H54 (cell line): ENCODE measurements around the gene MARK1.
"Not testable (repeated sequence)": the region's sequence is repeated elsewhere in the genome, so short reads cannot be mapped to it uniquely, and the experiment has no call there.

ENCODE experiments used
- DNase-seq: peaks from one replicate; pipeline ENCODE4 v3.0.0; 2011; ENCODE audit warnings: low spot score, mixed read lengths; ENCODE audit not compliant: insufficient read length
- FAIRE-seq: peaks from 3 replicates; lab custom pipeline; 2011; peaks lifted over from hg19 to GRCh38; lab: Jason Lieb, UNC
- POLR2A ChIP-seq: IDR thresholded peaks from 2 replicates; pipeline ENCODE4 v1.6.1; 2011; ENCODE audit warnings: low read depth, mild to moderate bottlenecking, low read length

Gene MARK1

DNA sequence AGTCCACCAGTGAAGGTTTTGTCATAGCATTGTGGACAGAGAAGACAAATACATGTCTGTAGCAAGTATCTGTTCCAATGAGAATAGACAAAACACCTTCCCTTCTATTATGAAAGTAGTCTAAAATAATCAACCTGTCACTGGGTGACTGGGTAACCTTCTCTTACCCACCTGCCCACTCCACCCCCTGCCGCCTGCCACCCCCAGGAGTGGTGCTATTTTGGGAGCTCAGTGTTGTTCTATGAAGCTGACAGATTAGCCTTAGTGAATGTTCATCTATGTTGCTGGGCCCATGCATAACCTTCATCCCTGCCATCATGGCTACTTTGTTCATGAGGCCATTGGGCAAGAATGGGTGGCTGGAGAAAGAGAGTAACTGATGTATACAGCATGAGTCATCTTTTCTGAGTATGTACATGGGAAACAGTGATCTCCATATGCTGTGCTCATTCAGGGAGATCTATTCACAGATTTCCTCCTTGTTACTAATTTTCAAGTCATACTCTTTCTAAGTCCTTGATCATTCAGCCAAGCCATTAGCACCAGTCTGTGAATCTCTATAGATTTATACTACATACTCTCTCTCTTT lies 24.8 kb downstream of the MARK1 start:
- TF ChIP-seq POLR2A: no peak
- DNase-seq (no peak), FAIRE-seq (no peak)

DNA sequence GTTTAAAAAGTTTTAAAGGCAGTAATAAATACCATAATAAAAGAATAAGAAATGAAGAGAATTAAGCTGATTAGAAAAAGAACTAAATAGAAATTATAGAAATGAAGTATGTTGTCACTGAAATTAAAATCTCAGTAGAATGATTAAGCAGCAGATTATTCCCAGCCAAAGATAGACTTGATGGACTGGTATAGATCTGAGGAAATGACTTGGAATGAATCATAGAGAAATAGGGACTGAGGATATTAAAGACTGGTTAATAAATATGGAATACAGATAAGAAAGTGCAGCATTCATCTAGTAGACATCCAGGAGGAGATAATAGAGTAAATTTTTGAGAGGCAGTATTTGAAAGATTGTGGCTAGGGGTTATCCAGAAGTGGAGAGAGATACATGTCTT lies 28.7 kb downstream of the MARK1 start:
- no peak for FAIRE-seq
- DNase-seq: no peak
- TF ChIP-seq POLR2A: no peak

DNA sequence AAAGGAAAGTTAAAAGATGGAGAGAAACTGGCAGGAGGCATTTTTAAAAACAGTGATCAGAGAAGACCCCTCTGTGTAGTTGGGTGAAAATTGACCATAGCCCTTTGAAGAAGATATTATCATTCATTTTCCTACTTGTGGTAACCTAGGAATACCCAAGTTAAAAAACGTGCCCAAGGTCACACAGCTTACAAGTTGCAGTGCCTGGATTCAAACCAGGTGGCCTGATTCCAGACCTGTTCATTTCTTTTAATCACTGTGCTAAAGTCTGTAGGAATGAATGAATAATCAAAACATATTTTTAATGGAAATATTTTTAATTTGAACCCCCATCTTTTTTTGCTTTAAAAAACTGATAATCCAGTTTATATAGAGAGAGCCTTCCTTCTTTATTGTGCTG lies 35.6 kb downstream of the MARK1 start:
- no peak for TF ChIP-seq POLR2A
- FAIRE-seq (no peak), DNase-seq (no peak)

DNA sequence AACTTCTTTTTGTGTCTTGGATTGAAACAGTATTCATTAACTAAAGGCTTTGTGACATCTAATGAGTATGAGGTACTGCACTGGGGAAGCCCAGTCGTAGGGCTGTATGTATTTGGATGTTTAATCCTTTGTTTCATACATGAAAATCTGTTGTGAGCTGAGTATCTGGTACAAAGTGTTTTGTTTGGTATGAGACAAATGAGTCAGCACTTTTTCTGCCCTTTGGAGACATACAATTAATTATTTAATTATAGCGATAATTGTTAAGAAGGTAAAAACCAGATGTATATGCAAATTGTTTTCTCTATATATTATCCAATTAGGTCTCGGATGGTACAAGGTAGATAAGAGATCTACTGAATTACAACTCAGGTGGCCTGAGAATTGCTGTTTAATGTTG lies 36.3 kb downstream of the MARK1 start:
- FAIRE-seq (no peak), DNase-seq (no peak)
- TF ChIP-seq POLR2A: no peak

DNA sequence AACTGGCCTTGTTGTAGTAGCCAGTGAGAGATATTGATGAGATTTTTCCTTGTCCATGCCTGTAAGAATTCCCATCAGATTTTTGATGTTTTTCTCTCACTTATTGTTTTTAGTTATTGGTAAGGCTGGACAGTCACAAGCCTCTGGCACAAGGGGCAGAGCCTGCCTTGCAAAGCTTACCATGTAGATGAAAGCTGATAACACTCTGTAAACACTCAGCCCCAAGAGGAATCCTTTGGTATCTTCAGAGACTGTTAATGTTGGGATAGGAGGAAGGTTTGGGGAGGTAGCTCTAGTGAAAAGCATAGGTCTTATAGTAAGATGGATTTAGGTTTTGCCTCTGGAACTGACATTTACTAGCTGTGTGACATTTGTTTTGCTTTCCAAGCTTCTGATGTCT lies 37.7 kb downstream of the MARK1 start:
- DNase-seq (no peak), FAIRE-seq (no peak)
- no peak for TF ChIP-seq POLR2A

DNA sequence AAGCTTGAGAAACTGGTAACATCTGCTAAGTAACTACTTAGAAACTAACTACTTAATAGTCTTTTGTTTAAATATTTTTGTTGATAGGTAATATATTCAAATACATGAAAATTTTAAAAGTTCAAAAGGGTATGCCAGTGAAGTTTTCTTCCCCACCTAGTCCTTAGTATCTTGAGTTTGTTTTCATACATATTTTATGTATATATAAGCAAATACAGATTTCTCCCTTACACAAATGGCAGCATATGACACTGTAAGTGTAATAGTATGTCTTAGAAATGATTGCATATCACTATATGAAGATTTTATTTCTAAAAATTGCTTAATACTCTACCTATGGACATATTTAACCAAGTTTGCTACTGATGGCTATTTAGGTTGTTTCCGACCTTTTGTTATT lies 38.9 kb downstream of the MARK1 start:
- TF ChIP-seq POLR2A: no peak
- no peak for FAIRE-seq
- no peak for DNase-seq

DNA sequence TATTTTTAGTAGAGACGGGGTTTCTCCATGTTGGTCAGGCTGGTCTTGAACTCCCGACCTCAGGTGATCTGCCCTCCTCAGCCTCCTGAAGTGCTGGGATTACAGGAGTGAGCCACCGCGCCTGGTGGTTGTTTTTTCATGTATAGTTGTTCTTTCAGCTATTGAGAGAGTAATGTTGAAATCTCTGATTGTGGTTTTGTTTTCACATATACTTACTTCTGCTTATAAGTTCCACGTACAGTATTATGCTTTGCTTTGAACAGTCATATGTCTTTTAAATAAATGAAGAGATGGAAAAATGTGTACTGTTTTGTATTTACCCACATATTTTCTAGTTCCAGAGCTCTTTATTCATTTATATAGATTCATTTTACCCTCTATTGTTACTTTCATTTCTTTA lies 44.5 kb downstream of the MARK1 start:
- DNase-seq: no peak
- no peak for TF ChIP-seq POLR2A
- FAIRE-seq: no peak

DNA sequence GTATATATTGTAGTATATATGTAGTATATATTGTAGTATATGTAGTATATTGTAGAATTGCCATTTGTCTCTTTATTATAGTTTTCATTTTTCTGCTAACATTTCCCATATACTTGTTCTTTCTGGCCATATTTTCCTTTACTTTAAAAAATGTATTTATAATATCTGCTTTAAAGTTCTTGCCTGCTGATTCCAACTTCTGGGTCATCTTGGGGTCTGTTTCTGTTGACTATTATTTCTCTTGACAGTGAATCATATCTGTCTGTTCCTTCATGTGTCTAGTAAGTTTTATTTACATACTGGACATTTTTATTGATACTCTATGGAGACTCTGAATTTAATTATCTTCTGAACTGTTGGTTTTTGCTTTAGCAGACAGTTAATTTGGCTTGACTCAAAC lies 45.9 kb downstream of the MARK1 start:
- no peak for DNase-seq
- FAIRE-seq: no peak
- no peak for TF ChIP-seq POLR2A

DNA sequence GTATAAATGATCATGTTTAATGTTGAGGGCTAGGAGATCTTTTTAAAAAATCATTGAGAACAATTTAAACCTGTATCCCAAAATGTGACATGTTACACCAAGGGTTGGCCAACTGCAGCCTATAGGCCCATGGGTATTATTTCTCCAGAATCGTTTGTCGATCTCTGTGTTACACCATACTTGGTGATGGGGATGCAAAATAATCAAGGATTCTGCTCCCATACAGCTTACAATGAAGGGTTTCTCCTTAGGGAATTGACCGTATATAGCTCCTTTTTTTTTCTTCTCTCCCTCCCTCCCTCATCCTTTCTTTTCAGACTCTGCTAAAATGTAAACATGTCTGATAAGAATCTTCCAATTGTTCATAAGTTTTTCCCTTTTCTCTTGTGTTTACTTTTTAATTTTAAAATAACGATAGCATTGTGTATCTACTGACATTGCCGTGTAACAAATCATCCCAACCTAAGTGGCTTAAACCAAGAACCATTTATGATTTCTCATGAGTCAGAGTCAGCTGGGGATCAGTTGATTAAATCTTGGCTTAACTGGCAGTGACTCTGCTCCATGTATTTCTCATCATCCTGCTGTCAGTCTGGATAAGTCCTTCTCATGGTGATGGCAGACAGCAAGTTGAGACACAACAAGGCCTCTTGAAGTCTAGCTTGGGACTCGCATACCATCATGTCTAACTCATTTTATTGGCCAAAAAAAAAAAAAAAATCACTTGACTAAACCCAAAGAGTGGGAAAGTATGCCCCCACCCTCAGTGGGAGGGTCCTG lies 48.0 kb downstream of the MARK1 start:
- FAIRE-seq (no peak), DNase-seq (no peak)
- no peak for TF ChIP-seq POLR2A

DNA sequence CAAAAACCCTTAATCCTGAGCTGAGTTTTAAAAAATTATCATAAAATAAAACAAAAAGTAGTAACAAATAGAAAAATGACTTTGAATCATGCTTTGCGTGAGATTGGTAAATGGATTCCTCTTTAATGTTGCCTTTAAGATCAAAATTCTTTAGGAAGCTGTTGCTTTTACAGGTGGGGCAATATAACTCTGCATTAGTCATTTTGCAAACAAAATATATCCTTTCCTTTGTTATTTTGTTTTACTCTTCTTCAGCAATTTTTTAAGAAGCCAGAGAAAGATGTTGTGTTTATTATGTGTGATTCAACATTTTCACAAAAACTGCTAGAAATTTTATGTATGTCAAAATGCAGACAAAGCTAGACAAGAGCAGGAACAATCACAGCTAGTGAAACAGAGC lies 50.0 kb downstream of the MARK1 start:
- no peak for TF ChIP-seq POLR2A
- FAIRE-seq: no peak
- DNase-seq: no peak

DNA sequence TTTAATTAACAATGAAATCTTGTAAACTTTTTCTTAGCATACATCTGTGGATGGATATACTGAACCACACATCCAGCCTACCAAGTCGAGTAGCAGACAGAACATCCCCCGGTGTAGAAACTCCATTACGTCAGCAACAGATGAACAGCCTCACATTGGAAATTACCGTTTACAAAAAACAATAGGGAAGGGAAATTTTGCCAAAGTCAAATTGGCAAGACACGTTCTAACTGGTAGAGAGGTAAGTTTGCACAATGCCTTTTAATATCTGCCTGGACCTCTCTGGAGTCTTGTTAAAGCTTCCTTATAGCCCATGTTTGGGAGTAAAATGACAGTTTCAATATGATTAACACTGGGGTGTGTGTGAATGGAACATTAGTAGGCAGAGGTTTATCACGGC lies 51.4 kb downstream of the MARK1 start:
- FAIRE-seq (no peak), DNase-seq (no peak)
- no peak for TF ChIP-seq POLR2A

DNA sequence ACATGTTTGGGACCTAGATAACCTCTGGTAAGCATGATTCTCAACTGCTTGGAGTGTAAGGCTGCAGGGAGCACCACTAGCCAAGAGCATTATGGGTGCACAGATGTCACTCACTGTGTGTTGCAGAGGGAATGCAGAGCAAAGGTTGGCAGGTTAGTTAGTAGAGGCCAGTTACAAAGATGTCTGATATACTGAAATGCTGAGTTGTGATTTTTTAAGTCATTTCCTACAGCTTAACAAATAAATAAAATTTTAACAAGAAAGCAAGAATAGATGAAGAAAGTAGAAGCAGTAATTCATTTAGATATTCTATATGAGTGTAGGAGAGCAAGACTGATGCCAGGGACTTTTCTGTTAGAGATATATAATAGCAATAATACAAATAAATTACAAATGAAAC lies 64.8 kb downstream of the MARK1 start:
- no peak for TF ChIP-seq POLR2A
- DNase-seq: no peak
- FAIRE-seq: no peak

DNA sequence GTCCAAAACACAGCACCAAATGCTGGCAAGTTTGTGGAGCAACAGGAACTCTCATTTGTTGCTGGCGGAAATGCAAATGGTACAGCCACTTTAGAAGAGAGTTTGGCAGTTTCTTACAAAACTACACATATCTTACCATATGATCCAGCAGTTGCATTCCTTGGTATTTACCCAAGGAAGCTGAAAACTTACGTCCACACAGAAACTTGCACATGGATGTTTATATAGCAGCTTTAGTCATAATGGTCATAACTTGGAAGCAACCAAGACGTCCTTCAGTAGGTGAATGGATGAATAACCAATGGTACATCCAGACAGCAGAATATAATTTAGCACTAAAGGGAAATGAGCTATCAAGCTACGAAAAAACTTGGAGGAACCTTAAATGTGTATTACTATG lies 66.4 kb downstream of the MARK1 start:
- no peak for DNase-seq
- FAIRE-seq: no peak
- TF ChIP-seq POLR2A: no peak

DNA sequence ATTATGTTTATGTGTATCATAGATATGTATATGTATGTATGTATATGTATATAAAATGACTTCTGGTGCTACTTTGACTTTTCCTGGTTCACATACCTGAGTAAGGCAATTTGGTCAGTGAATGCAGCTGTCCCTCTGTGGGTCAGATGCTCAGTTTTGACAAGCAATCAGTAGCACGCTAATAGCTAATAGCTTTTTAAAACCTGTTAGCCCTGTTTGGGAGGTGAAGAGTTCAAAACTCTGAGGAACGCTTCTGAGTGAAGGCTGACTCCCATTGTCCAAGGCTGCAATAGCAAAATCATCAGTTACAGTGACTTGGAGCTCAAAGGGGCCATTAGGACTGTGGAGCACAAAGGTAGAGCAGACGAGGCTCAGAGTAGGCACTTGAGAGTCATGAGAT lies 67.2 kb downstream of the MARK1 start:
- no peak for DNase-seq
- FAIRE-seq: no peak
- TF ChIP-seq POLR2A: no peak

DNA sequence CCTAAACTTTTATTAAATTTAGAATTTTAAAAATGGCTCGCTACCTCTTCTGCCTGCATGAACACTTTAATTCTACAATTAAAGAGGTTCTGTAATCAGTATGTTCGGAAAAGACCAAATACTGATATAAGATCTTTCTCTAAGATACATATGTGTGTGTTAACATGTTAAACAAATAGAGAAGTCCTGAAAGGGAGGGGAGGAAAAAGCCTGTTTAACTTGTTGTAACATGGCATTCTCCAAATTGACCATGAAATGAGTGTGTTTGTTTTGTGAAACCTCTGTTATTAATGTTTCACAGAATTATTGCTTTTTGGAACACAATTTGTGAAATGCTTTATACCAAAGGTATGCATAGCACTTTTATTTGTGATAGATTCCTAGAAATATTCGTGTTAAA lies 77.0 kb downstream of the MARK1 start:
- FAIRE-seq (no peak), DNase-seq (no peak)
- TF ChIP-seq POLR2A: no peak

DNA sequence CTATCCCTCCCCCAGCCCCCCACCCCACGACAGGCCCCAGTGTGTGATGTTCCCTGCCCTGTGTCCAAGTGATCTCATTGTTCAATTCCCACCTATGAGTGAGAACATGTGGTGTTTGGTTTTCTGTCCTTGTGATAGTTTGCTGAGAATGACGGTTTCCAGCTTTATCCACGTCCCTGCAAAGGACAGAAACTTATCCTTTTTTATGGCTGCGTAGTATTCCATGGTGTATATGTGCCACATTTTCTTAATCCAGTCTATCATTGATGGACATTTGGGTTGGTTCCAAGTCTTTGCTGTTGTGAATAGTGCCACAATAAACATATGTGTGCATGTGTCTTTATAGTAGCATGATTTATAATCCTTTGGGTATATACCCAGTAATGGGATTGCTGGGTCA lies 77.7 kb downstream of the MARK1 start:
- FAIRE-seq, DNase-seq: not testable (repeated sequence)

DNA sequence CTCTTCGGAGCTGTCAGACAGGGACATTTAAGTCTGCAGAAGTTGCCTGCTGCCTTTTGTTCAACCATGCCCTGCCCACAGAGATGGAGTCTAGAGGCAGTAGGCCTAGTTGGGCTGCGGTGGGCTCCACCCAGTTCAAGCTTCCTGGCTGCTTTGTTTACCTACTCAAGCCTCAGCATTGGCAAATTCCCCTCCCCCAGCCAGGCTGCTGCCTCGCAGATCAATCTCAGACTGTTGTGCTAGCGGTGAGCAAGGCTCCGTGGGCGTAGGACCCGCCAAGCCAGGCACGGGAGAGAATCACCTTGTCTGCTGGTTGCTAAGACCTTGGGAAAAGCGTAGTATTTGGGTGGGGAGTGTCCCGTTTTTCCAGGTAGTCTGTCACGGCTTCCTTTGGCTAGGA lies 83.2 kb downstream of the MARK1 start:
- not testable (repeated sequence) for DNase-seq, FAIRE-seq
